NCI-H2081 (cell line): Measurements from ENCODE around the gene FAM53B.
"Not testable (repeated sequence)": the region's sequence is repeated elsewhere in the genome, so short reads cannot be mapped to it uniquely, and the experiment has no call there.

Experiments used
- DNase-seq, 2 experiments: peaks; one replicate each; lab custom pipeline; 2025; lab: John Stamatoyannopoulos, UW

Gene FAM53B

GRCh38 chr10:124610186-124610585, 134.0 kb downstream of the FAM53B start:
- DNase-seq: not testable (repeated sequence)

GRCh38 chr10:124609698-124610097, 134.5 kb downstream of the FAM53B start:
- DNase-seq: no peak

GRCh38 chr10:124608093-124608721, 136.0 kb downstream of the FAM53B start:
- DNase-seq: no peak

GRCh38 chr10:124607693-124608092, 136.5 kb downstream of the FAM53B start:
- no peak for DNase-seq

GRCh38 chr10:124606822-124607221, 137.4 kb downstream of the FAM53B start:
- DNase-seq: no peak

- DNase-seq: no peak
Measured at GRCh38 chr10:124605856-124606812, 138.0 kb downstream of the FAM53B start.

GRCh38 chr10:124605481-124605855, 138.7 kb downstream of the FAM53B start:
- DNase-seq: no peak

GRCh38 chr10:124605001-124605370, 139.2 kb downstream of the FAM53B start:
- no peak for DNase-seq

- DNase-seq: no peak
Measured at GRCh38 chr10:124604214-124605000, 139.8 kb downstream of the FAM53B start.

- no peak for DNase-seq
Measured at GRCh38 chr10:124603376-124604213, 140.6 kb downstream of the FAM53B start.

GRCh38 chr10:124602646-124603365, 141.4 kb downstream of the FAM53B start:
- DNase-seq: no peak

GRCh38 chr10:124602121-124602561, 142.0 kb downstream of the FAM53B start:
- no peak for DNase-seq

- no peak for DNase-seq
Measured at GRCh38 chr10:124601431-124602120, 142.6 kb downstream of the FAM53B start.

- no peak for DNase-seq
Measured at GRCh38 chr10:124601016-124601415, 143.2 kb downstream of the FAM53B start.

GRCh38 chr10:124600051-124600880, 143.9 kb downstream of the FAM53B start:
- DNase-seq: no peak

- no peak for DNase-seq
Measured at GRCh38 chr10:124599588-124600050, 144.6 kb downstream of the FAM53B start.

GRCh38 chr10:124598773-124599587, 145.2 kb downstream of the FAM53B start:
- no peak for DNase-seq

- DNase-seq: no peak
Measured at GRCh38 chr10:124598196-124598595, 146.0 kb downstream of the FAM53B start.
